ENCODE data around the gene VSIG10. TPM values are rescaled to one million over a fixed set of nuclear protein-coding genes. Genes with fewer than 3 reads are reported as not detected.

Gene VSIG10
- total and polyA plus RNA-seq, 2 of the 13 experiments (the other 11 are each of a cell fraction or from before 2014, with no cell fraction given): 25.6 to 42.5 TPM

DNA sequence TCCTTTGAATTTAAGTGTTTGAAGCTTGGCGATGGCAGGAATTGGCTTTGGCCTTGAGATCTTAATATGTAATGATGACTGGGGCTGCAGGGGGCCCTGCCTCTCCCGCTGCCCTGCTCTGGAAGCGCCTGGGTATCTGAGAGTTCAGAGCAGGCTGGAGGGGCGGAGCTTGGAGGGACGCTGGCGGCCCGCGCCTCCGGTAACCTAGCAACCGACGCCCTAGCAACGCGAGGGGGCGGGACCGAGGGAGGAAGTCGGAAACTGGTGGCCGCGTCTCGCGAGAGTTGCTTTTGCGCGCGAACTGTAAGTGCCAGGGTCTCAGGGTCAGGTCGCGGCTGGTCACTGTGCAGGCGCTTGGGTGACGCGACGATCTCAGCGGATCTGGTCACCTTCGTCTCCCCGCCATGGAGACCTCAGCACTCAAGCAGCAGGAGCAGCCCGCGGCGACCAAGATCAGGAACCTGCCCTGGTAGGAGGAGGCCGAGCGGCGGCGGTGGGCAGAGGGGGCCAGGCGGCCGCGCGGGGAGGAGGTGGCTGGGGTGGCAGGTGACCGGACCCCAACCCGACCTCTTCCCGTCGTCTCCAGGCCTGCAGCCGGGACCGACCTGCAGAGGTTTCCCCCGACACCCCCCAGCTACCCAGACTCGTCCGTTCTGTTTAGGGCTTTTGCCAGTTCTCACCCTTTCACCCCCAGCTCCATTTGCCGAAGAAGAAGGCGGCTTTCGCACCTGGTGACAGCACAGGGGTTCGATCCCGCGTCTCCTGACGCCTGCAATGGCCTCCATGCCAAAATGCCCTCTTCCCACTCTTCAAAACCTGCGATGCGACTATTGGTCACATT is 87.2 kb downstream of the VSIG10 start, which contains the start of gene RFC5 (continued):
- TF ChIP-seq REL (CRISPR knock-in tag; conservative IDR thresholded peaks at IDR 0.05): no peak
- TF ChIP-seq ZNF333 (CRISPR knock-in tag; IDR thresholded peaks at IDR 0.05; ENCODE audit: borderline replicate concordance): no peak; the same call in 1 of the 2 replicates
- TF ChIP-seq ZNF292 (CRISPR knock-in tag; IDR thresholded peaks at IDR 0.05; ENCODE audit: borderline replicate concordance, low read depth): 0 out of 2 replicates have a peak, but pooled peaks have one; percentile 30
- no peak for TF ChIP-seq SRSF9 (IDR thresholded peaks at IDR 0.05; ENCODE audit: borderline replicate concordance, insufficient read depth, low read depth, low read length, poor library complexity, severe bottlenecking)
- TF ChIP-seq ZNF614 (CRISPR knock-in tag; IDR thresholded peaks at IDR 0.05; ENCODE audit: borderline replicate concordance): peak; percentile 79; the same call in 1 of the 2 replicates
- TF ChIP-seq EHMT2 (IDR thresholded peaks at IDR 0.05; ENCODE audit: borderline replicate concordance, low read depth, low read length): no peak
- TF ChIP-seq HDAC1 (CRISPR knock-in tag; IDR thresholded peaks at IDR 0.05): peak; percentile 97
- 0 out of 2 replicates have a peak, but pooled peaks have one; percentile 63 for TF ChIP-seq ZNF720 (CRISPR knock-in tag; IDR thresholded peaks at IDR 0.05)
- TF ChIP-seq ZBTB38 (CRISPR knock-in tag; IDR thresholded peaks at IDR 0.05): no peak; the same call in 1 of the 2 replicates
- TF ChIP-seq AHR (CRISPR knock-in tag; IDR thresholded peaks at IDR 0.05): peak; percentile 58; the same call in 1 of the 2 replicates
- no peak for TF ChIP-seq ZNF234 (CRISPR knock-in tag; conservative IDR thresholded peaks at IDR 0.05)
- no peak for TF ChIP-seq MBD4 (IDR thresholded peaks at IDR 0.05; ENCODE audit: borderline replicate concordance, low read length)
- TF ChIP-seq RFX3 (CRISPR knock-in tag; IDR thresholded peaks at IDR 0.05): peak; percentile 97
- TF ChIP-seq ZNF7 (CRISPR knock-in tag; IDR thresholded peaks at IDR 0.05): no peak
- no peak for TF ChIP-seq ZFP82 (CRISPR knock-in tag; IDR thresholded peaks at IDR 0.05; ENCODE audit: borderline replicate concordance)
- no peak for TF ChIP-seq HOXA7 (CRISPR knock-in tag; IDR thresholded peaks at IDR 0.05)
- TF ChIP-seq, protein P1, sequence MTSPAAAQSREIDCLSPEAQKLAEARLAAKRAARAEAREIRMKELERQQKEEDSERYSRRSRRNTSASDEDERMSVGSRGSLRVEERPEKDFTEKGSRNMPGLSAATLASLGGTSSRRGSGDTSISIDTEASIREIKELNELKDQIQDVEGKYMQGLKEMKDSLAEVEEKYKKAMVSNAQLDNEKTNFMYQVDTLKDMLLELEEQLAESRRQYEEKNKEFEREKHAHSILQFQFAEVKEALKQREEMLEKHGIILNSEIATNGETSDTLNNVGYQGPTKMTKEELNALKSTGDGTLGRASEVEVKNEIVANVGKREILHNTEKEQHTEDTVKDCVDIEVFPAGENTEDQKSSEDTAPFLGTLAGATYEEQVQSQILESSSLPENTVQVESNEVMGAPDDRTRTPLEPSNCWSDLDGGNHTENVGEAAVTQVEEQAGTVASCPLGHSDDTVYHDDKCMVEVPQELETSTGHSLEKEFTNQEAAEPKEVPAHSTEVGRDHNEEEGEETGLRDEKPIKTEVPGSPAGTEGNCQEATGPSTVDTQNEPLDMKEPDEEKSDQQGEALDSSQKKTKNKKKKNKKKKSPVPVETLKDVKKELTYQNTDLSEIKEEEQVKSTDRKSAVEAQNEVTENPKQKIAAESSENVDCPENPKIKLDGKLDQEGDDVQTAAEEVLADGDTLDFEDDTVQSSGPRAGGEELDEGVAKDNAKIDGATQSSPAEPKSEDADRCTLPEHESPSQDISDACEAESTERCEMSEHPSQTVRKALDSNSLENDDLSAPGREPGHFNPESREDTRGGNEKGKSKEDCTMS (CRISPR knock-in tag; conservative IDR thresholded peaks at IDR 0.05): no peak
- 0 out of 2 replicates have a peak, but pooled peaks have one; percentile 62 for TF ChIP-seq ZNF572 (CRISPR knock-in tag; IDR thresholded peaks at IDR 0.05)
- TF ChIP-seq ZNF674 (CRISPR knock-in tag; IDR thresholded peaks at IDR 0.05; ENCODE audit: low read depth): no peak
- TF ChIP-seq ARID5B (CRISPR knock-in tag; IDR thresholded peaks at IDR 0.05): peak; percentile 23; the same call in 1 of the 2 replicates
- TF ChIP-seq ZNF30 (CRISPR knock-in tag; IDR thresholded peaks at IDR 0.05): no peak
